Esophagus muscularis mucosa (tissue), 4 donors: ENCODE measurements around the gene MITF. TPM values are rescaled to one million over a fixed set of nuclear protein-coding genes. Genes with fewer than 3 reads are reported as not detected.

Experiments
- DNase-seq: peaks from one replicate; pipeline ENCODE4 v3.0.0-alpha.2; 2017; ENCODE audit errors: extremely low spot score
- H3K27ac ChIP-seq, 4 donors: fragments of 200-600 bp; sonication (generic); replicated peaks in 1 of 4; 1 replicate in 3 of 4; 2 replicates in 1 of 4; pipeline ENCODE4 v1.5.1; 2016 to 2019; ENCODE audit warnings: mild to moderate bottlenecking in 1 of 4
- H3K27me3 ChIP-seq, 4 donors: fragments of 200-600 bp; sonication (generic); one replicate each; pipeline versions ENCODE4 v1.5.1 to v1.6.0; 2016 to 2019
- H3K36me3 ChIP-seq, 4 donors: fragments of 200-600 bp; sonication (generic); one replicate each; pipeline ENCODE4 v1.5.1; 2016 to 2019
- H3K4me1 ChIP-seq, 4 donors: fragments of 200-600 bp; sonication (generic); one replicate each; pipeline ENCODE4 v1.5.1; 2016 to 2019
- H3K4me3 ChIP-seq, 4 donors: fragments of 200-600 bp; sonication (generic); 1 replicate in 2 of 4; 2 replicates in 2 of 4; pipeline ENCODE4 v1.5.1; 2016 to 2019; ENCODE audit warnings: mild to moderate bottlenecking in 4 of 4, moderate library complexity in 1 of 4
- H3K9me3 ChIP-seq, 4 donors: fragments of 200-600 bp; sonication (generic); 1 replicate in 3 of 4; 2 replicates in 1 of 4; pipeline ENCODE4 v1.5.1; 2016 to 2019
- EP300 ChIP-seq: sonication (generic); formaldehyde crosslinking; IDR thresholded peaks from one replicate; pipeline ENCODE4 v1.6.1; 2017; ENCODE audit warnings: antibody characterized with exemption
- POLR2A ChIP-seq: fragments of 450-650 bp; IDR thresholded peaks from one replicate; pipeline ENCODE4 v1.6.1; 2017; ENCODE audit warnings: antibody characterized with exemption, moderate library complexity, mild to moderate bottlenecking, low read depth
- POLR2AphosphoS5 ChIP-seq, 2 donors: sonication (generic); formaldehyde crosslinking; IDR thresholded peaks; one replicate each; pipeline ENCODE4 v1.6.1; 2017; ENCODE audit warnings: antibody characterized with exemption in 2 of 2
- WGBS: methylation state at CpG from one replicate; pipeline ENCODE4 v1.1.5; 2018; 5-methylcytosine and 5-hydroxymethylcytosine counted together
- intact Hi-C: fragments of 100-400 bp; cut with DNase I; formaldehyde crosslinking; loops from one replicate; pipeline ENCODE4 v1.15.1; 2023
- total RNA-seq, 4 donors: library from RNA; depleted of rRNA; stranded (reverse); fragments of >200 nt; gene quantifications; one replicate each; pipeline versions ENCODE4 v1.1.0 to v1.2.1, GENCODE V29; 2016
- TF ChIP-seq, protein P1 (sequence below), 3 experiments: fragments of 200-600 bp in 2 of 3; fragments of 450-650 bp in 1 of 3; sonication (generic) in 2 of 3; IDR thresholded peaks; one replicate each; pipeline ENCODE4 v1.5.1; 2017 to 2019; ENCODE audit warnings: antibody characterized with exemption in 3 of 3, mild to moderate bottlenecking in 2 of 3, moderate library complexity in 1 of 3

Gene MITF
- total RNA-seq, 4 donors from 2014 or later = 68.1 to 141 (median 81.2) TPM

GRCh38 chr3:69948246-69948862, 209.1 kb downstream of the MITF start:
- TF ChIP-seq POLR2AphosphoS5 (IDR thresholded peaks at IDR 0.05) = no peak
- TF ChIP-seq EP300 = no peak
- TF ChIP-seq, protein P1, sequence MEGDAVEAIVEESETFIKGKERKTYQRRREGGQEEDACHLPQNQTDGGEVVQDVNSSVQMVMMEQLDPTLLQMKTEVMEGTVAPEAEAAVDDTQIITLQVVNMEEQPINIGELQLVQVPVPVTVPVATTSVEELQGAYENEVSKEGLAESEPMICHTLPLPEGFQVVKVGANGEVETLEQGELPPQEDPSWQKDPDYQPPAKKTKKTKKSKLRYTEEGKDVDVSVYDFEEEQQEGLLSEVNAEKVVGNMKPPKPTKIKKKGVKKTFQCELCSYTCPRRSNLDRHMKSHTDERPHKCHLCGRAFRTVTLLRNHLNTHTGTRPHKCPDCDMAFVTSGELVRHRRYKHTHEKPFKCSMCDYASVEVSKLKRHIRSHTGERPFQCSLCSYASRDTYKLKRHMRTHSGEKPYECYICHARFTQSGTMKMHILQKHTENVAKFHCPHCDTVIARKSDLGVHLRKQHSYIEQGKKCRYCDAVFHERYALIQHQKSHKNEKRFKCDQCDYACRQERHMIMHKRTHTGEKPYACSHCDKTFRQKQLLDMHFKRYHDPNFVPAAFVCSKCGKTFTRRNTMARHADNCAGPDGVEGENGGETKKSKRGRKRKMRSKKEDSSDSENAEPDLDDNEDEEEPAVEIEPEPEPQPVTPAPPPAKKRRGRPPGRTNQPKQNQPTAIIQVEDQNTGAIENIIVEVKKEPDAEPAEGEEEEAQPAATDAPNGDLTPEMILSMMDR (IDR thresholded peaks at IDR 0.05) = peak; percentile 59 to 70 (median 61)
- no peak for TF ChIP-seq POLR2A
- peaks cover 9 to 46% (median 21%) of the 10 kb centered on the region in 4 donors for H3K36me3 ChIP-seq
- H3K4me1 ChIP-seq = peaks cover 7 to 28% (median 26%) of the 10 kb centered on the region in 4 donors
- H3K4me3 ChIP-seq = no peak overlapping the region
- intact Hi-C loops = loop anchor here (5.0 to 10.0 kb wide), 2 partner anchors 154 to 646 kb away; no protein-coding TSS in a partner anchor
- H3K27me3 ChIP-seq = no peaks in the 10 kb centered on the region
- DNase-seq = no peak
- WGBS = 8% methylated on average over 4 of the region's 4 CpGs
- H3K9me3 ChIP-seq = no peaks in the 10 kb centered on the region
- peak overlapping the region in 2 of 4 donors; percentile 8 to 28 for H3K27ac ChIP-seq

- peaks cover 7 to 36% (median 27%) of the 10 kb centered on the region in 4 donors for H3K4me1 ChIP-seq
- intact Hi-C loops = no loop called here
- no peak for DNase-seq
- TF ChIP-seq, protein P1 (IDR thresholded peaks at IDR 0.05) = no peak
- TF ChIP-seq POLR2AphosphoS5 (IDR thresholded peaks at IDR 0.05) (no peak), EP300 (no peak), POLR2A (no peak)
- peaks cover 9 to 45% (median 20%) of the 10 kb centered on the region in 4 donors for H3K36me3 ChIP-seq
- H3K27ac ChIP-seq = no peak overlapping the region
- no peaks in the 10 kb centered on the region for H3K27me3 ChIP-seq
- no peaks in the 10 kb centered on the region for H3K9me3 ChIP-seq
- no peak overlapping the region for H3K4me3 ChIP-seq
- WGBS = 46% methylated on average over 3 of the region's 3 CpGs
Observed at GRCh38 chr3:69951616-69952015, 212.4 kb downstream of the MITF start.

GRCh38 chr3:69959581-69959980, 220.3 kb downstream of the MITF start:
- no peaks in the 10 kb centered on the region for H3K4me1 ChIP-seq
- H3K27me3 ChIP-seq = no peaks in the 10 kb centered on the region
- H3K27ac ChIP-seq = no peak overlapping the region
- WGBS = 96% methylated on average over 7 of the region's 7 CpGs
- TF ChIP-seq EP300 (no peak), POLR2AphosphoS5 (IDR thresholded peaks at IDR 0.05) (no peak), POLR2A (no peak)
- TF ChIP-seq, protein P1 (IDR thresholded peaks at IDR 0.05) = no peak
- no peak overlapping the region for H3K4me3 ChIP-seq
- intact Hi-C loops = no loop called here
- DNase-seq = no peak
- peaks cover 0 to 83% (median 34%) of the 10 kb centered on the region in 4 donors for H3K36me3 ChIP-seq
- H3K9me3 ChIP-seq = no peaks in the 10 kb centered on the region

DNA sequence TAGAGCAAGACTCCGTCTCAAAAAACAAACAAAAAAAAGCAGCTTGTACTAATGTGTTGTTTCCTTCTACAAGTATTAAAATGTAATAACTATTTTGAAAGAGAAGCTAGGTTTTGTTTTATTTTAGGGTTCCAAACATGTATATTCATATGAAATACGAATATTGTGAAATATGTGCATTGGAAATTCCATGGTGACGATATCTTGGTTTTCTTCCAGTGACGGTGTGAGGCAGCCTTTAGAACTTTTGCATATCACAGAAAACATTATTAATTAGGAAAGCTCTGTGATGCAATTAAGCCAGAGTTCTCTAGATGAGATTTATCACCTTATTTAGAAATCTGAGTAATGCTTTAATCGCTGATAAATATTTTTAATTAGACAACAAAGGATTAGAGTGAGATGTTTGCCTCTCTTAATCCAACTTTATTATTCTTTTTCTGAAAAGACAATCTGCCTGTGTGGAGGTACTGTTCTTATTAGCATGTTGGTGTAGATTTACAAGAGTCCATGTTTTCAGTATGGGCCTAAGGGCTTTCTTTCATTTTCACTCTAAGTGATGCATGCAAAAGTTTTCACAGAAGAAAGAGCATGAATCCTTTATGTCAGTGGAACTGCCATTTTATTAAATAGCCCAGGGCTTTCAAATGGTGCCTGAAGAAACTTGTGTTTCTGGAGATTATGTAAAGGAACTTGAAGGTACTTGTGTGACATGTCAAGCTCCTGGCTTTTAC, 222.6 kb downstream of the MITF start:
- Histone ChIP-seq H3K27me3 (no peaks in the 10 kb centered on the region), H3K36me3 (peaks cover 5 to 87% (median 43%) of the 10 kb centered on the region in 4 donors), H3K27ac (no peak overlapping the region), H3K4me1 (no peaks in the 10 kb centered on the region), H3K4me3 (no peak overlapping the region), H3K9me3 (no peaks in the 10 kb centered on the region)
- DNase-seq = no peak
- intact Hi-C loops = no loop called here
- no peak for TF ChIP-seq EP300
- TF ChIP-seq, protein P1 (IDR thresholded peaks at IDR 0.05) = no peak
- TF ChIP-seq POLR2AphosphoS5 (IDR thresholded peaks at IDR 0.05) = no peak
- no peak for TF ChIP-seq POLR2A
- WGBS = 93% methylated on average over 5 of the region's 5 CpGs
